OCI-LY1 (cell line): ENCODE results near the gene CACNB1.

Experiments
- H2AFZ ChIP-seq: fragments of 200-600 bp; sonication (generic), shearing (Covaris generic); 2 replicates; pipeline ENCODE4 v1.6.0; 2014; ENCODE audit warnings: antibody characterized with exemption, mild to moderate bottlenecking, low read length
- H3F3A ChIP-seq: fragments of 200-600 bp; sonication (generic), shearing (Covaris generic); 2 replicates; pipeline ENCODE4 v1.6.0; 2014; ENCODE audit warnings: mild to moderate bottlenecking, antibody characterized with exemption, low read length, moderate library complexity; ENCODE audit not compliant: insufficient read depth
- H3K27ac ChIP-seq: fragments of 200-600 bp; sonication (generic); 2 replicates; pipeline ENCODE4 v1.5.1; 2014; ENCODE audit warnings: low read length, mixed run types, mild to moderate bottlenecking, low read depth; ENCODE audit not compliant: poor library complexity, severe bottlenecking
- H3K27me3 ChIP-seq: fragments of 200-600 bp; sonication (generic); 2 replicates; pipeline ENCODE4 v1.6.0; 2014; ENCODE audit warnings: antibody characterized with exemption, mild to moderate bottlenecking, low read length, moderate library complexity; ENCODE audit not compliant: insufficient read depth
- H3K36me3 ChIP-seq: fragments of 200-600 bp; sonication (generic); 2 replicates; pipeline ENCODE4 v1.6.1; 2014; ENCODE audit warnings: mild to moderate bottlenecking, antibody characterized with exemption, low read length, moderate library complexity, mixed read lengths; ENCODE audit not compliant: insufficient read depth
- H3K4me1 ChIP-seq: fragments of 200-600 bp; sonication (generic); 2 replicates; pipeline ENCODE4 v1.5.1; 2014; ENCODE audit warnings: mild to moderate bottlenecking, low read length, moderate library complexity; ENCODE audit not compliant: insufficient read depth, severe bottlenecking
- H3K4me2 ChIP-seq: fragments of 200-600 bp; sonication (generic), shearing (Covaris generic); 2 replicates; pipeline ENCODE4 v1.6.1; 2014; ENCODE audit warnings: low read length
- H3K4me3 ChIP-seq: fragments of 200-600 bp; sonication (generic); 2 replicates; pipeline ENCODE4 v1.5.1; 2014; ENCODE audit warnings: low read length, low read depth, mild to moderate bottlenecking, mixed read lengths; ENCODE audit not compliant: poor library complexity, severe bottlenecking
- H3K79me2 ChIP-seq: fragments of 200-600 bp; shearing (Covaris generic); 2 replicates; pipeline ENCODE4 v1.6.1; 2016; ENCODE audit warnings: mixed run types, low read length, mixed read lengths; ENCODE audit not compliant: insufficient read depth
- H3K9ac ChIP-seq: fragments of 200-600 bp; sonication (generic), shearing (Covaris generic); 2 replicates; pipeline ENCODE4 v1.6.1; 2014; ENCODE audit warnings: mild to moderate bottlenecking, low read length, mixed read lengths
- H3K9me2 ChIP-seq: fragments of 200-600 bp; sonication (generic), shearing (Covaris generic); 2 replicates; pipeline ENCODE4 v1.6.1; 2014; ENCODE audit warnings: low read depth, mild to moderate bottlenecking, low read length, mixed read lengths
- H3K9me3 ChIP-seq: fragments of 200-600 bp; shearing (Covaris generic); 2 replicates; pipeline ENCODE4 v1.6.1; 2014; ENCODE audit warnings: low read length, mixed read lengths
- H4K20me1 ChIP-seq: fragments of 200-600 bp; sonication (generic), shearing (Covaris generic); 2 replicates; pipeline ENCODE4 v1.6.0; 2016; ENCODE audit warnings: mild to moderate bottlenecking, low read length; ENCODE audit not compliant: insufficient read depth
- EZH2 ChIP-seq: fragments of 200-600 bp; sonication (generic), shearing (Covaris generic); IDR thresholded peaks from 2 replicates; pipeline ENCODE4 v1.8.0; 2017; ENCODE audit warnings: borderline replicate concordance, mixed run types, mild to moderate bottlenecking, antibody characterized with exemption, low read length, moderate library complexity, mixed read lengths
- TF ChIP-seq, protein P1 (sequence below): fragments of 200-600 bp; sonication (generic), shearing (Covaris generic); IDR thresholded peaks from 2 replicates; pipeline ENCODE4 v1.5.1; 2017; ENCODE audit warnings: mild to moderate bottlenecking, antibody characterized with exemption, low read length, moderate library complexity, mixed read lengths

The CACNB1 gene

DNA sequence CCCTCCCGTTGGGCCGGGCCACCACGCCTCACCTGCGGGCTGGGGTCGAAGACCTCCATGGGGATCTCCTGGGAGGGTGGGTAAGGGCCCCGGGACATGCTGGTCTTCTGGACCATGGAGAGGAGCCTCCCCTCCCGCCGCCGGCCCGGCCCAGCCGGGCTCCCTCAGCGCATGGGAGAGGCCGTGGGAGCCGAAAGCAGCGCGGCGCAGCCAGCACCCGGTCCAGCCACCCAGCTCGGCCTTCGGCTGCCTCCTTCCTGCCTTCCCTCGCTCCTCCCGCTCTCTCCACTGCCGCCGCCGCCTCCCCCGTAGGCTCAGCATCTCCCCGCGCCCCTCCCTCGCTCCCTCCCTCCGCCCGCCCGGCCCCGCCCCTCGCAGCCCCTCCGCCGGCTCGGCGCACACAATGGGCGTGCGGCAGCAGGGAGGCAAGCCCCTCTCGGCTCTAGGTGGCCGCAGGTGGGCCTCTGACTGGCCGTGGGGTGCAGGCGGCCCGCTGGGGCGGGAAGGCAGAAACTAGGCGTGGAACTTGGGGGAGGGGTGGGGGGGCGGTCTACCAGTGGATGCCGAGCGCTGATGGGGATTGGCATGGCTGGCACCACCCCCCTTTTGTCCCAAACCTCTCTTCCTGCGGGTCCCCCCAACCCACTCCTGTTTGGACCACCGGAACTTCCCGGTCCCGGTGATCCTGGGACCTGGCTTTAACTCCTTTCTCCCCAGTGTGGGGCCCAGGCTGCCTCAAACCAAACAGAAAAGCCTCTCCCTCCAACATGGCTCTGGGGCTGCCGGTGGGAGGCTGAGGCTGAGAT lies at the start of gene CACNB1:
TSS of gene CACNB1 (minus strand) at position 290 of the 806 bp plus-strand sequence. CDS start at position 116, 174 bp downstream.
- no peak for TF ChIP-seq EZH2
- TF ChIP-seq, protein P1, sequence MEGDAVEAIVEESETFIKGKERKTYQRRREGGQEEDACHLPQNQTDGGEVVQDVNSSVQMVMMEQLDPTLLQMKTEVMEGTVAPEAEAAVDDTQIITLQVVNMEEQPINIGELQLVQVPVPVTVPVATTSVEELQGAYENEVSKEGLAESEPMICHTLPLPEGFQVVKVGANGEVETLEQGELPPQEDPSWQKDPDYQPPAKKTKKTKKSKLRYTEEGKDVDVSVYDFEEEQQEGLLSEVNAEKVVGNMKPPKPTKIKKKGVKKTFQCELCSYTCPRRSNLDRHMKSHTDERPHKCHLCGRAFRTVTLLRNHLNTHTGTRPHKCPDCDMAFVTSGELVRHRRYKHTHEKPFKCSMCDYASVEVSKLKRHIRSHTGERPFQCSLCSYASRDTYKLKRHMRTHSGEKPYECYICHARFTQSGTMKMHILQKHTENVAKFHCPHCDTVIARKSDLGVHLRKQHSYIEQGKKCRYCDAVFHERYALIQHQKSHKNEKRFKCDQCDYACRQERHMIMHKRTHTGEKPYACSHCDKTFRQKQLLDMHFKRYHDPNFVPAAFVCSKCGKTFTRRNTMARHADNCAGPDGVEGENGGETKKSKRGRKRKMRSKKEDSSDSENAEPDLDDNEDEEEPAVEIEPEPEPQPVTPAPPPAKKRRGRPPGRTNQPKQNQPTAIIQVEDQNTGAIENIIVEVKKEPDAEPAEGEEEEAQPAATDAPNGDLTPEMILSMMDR = no peak
- Histone ChIP-seq H3K27me3 (no peaks in the 10 kb centered on the region), H3K4me1 (peaks cover 57% of the 10 kb centered on the region), H3K36me3 (peaks cover 42% of the 10 kb centered on the region), H3F3A (peaks cover 12% of the 10 kb centered on the region; the same call in 1 of the 2 replicates), H3K4me2 (peak within 1 kb of the TSS; percentile 99), H4K20me1 (no peaks in the 10 kb centered on the region), H2AFZ (no peak within 1 kb of the TSS), H3K9ac (peak within 1 kb of the TSS; percentile 73), H3K9me2 (no peaks in the 10 kb centered on the region), H3K9me3 (no peaks in the 10 kb centered on the region), H3K27ac (peak within 1 kb of the TSS; percentile 82), H3K4me3 (peak within 1 kb of the TSS; percentile 69), H3K79me2 (peaks cover 12% of the 10 kb centered on the region)

DNA sequence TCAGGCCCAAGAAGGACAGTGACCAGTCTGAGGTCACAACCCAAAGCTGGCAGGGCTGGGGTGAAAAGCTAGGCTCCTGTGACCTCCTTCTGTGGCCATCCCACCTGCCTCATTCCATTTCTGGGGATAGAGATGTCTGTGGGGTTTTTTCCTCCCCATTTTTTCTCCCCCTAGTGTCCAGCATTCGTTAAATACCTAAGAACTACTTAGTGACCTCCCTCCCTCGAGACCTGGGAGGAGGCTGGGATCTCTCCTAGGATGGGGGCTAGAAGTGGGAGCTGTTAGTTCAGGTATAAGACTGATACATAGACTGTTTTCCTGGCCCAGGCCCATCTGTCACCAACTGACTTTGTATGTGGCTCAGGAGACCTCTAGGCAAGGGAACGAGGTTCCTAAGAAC lies 48.8 kb upstream of the CACNB1 start:
- Histone ChIP-seq H3K79me2 (no peaks in the 10 kb centered on the region), H3K4me1 (peaks cover 8% of the 10 kb centered on the region), H3K27ac (no peak overlapping the region), H3K36me3 (no peaks in the 10 kb centered on the region), H3F3A (no peaks in the 10 kb centered on the region), H3K9ac (no peak overlapping the region), H3K27me3 (no peaks in the 10 kb centered on the region), H3K4me3 (no peak overlapping the region), H3K9me3 (no peaks in the 10 kb centered on the region), H3K9me2 (no peaks in the 10 kb centered on the region), H2AFZ (no peak overlapping the region), H3K4me2 (no peak overlapping the region), H4K20me1 (no peaks in the 10 kb centered on the region)
- TF ChIP-seq EZH2 = no peak
- TF ChIP-seq, protein P1 = no peak

DNA sequence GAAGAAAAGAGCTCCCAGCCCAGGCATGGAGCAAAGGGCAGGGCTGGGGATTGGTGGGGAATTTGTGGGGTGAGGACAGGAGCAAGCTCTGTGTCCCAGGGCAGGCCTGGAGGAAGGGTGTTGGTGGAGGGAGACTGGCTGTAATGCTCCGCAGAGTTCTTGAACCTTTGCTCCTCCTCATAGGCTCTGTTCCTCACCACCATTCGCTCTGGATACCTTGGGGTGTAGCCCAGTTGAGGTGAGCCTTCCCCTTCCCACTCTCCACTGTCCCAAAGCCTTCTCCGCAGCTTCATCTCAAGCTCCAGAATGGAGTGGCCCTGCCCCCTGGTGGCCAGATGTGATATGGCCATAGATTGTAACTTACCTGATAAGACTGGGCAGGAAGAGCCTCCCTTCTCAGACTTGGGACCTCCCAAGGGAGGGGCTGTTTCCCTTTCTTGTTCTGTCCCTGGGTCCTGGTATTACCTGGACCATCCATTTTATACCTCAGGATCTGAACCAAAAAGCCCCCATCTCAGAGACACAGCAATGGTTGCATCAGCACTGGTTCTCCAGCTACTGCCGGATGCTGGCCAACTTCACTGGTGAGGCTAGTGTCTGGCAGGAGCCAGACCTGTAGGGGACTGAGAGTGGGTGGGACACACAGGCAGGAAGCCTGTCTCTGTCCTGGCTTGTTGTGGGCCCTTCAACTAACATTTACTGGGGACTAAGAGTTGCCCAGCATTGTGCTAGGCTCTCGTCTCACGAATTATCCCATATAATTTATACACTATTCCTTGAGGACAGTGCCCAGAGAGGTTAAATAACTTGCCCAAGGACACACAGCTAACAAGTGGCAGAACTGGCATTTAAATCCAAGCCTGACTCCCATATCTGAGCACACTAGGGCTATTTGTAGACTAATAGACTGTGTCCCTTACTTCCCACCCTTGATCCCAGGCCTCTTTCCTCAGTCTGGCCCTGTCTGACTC lies 47.4 kb upstream of the CACNB1 start:
- Histone ChIP-seq H3K27ac (no peak overlapping the region), H3K4me1 (peaks cover 9% of the 10 kb centered on the region), H3K4me3 (no peak overlapping the region), H3K4me2 (no peak overlapping the region), H3K36me3 (no peaks in the 10 kb centered on the region), H4K20me1 (no peaks in the 10 kb centered on the region), H2AFZ (no peak overlapping the region), H3K27me3 (no peaks in the 10 kb centered on the region), H3K9ac (no peak overlapping the region), H3K9me2 (no peaks in the 10 kb centered on the region), H3K79me2 (no peaks in the 10 kb centered on the region), H3K9me3 (no peaks in the 10 kb centered on the region), H3F3A (no peaks in the 10 kb centered on the region)
- TF ChIP-seq, protein P1 = peak; percentile 96
- TF ChIP-seq EZH2 = no peak
